GM23248 (cell line): ENCODE data around the gene CACNG1. TPM values are rescaled to one million over a fixed set of nuclear protein-coding genes. Genes with fewer than 3 reads are reported as not detected.
"Not testable (repeated sequence)": the region's sequence is repeated elsewhere in the genome, so short reads cannot be mapped to it uniquely, and the experiment has no call there.

Source experiments
- DNase-seq: peaks from one replicate; pipeline ENCODE4 v3.0.0-alpha.2; 2015
- H2AFZ ChIP-seq: fragments of 200-600 bp; sonication (generic); 2 replicates; pipeline ENCODE4 v1.6.1; 2016; ENCODE audit warnings: antibody characterized with exemption
- H3F3A ChIP-seq: fragments of 200-600 bp; sonication (generic); 2 replicates; pipeline ENCODE4 v1.6.1; 2016; ENCODE audit warnings: mild to moderate bottlenecking, antibody characterized with exemption, mixed run types; ENCODE audit not compliant: insufficient read depth
- H3K27ac ChIP-seq: fragments of 200-600 bp; sonication (generic); 2 replicates; pipeline ENCODE4 v1.5.1; 2016; ENCODE audit warnings: mild to moderate bottlenecking
- H3K27me3 ChIP-seq: fragments of 200-600 bp; sonication (generic); replicated peaks from 2 replicates; pipeline ENCODE4 v1.6.1; 2016; ENCODE audit warnings: mild to moderate bottlenecking; ENCODE audit not compliant: insufficient read depth
- H3K36me3 ChIP-seq: fragments of 200-600 bp; sonication (generic); 2 replicates; pipeline ENCODE4 v1.6.1; 2016; ENCODE audit warnings: low read depth, mild to moderate bottlenecking
- H3K4me1 ChIP-seq: fragments of 200-600 bp; sonication (generic); 2 replicates; pipeline ENCODE4 v1.6.1; 2016; ENCODE audit warnings: mild to moderate bottlenecking; ENCODE audit not compliant: insufficient read depth
- H3K4me2 ChIP-seq: fragments of 200-600 bp; sonication (generic); one replicate; pipeline ENCODE4 v1.6.1; 2016; ENCODE audit warnings: mild to moderate bottlenecking; ENCODE audit not compliant: unreplicated experiment
- H3K4me3 ChIP-seq: fragments of 200-600 bp; sonication (generic); 2 replicates; pipeline ENCODE4 v1.5.1; 2016; ENCODE audit warnings: mild to moderate bottlenecking
- H3K79me2 ChIP-seq: fragments of 200-600 bp; sonication (generic); 2 replicates; pipeline ENCODE4 v1.6.1; 2016; ENCODE audit warnings: mild to moderate bottlenecking; ENCODE audit not compliant: insufficient read depth
- H3K9ac ChIP-seq: fragments of 200-600 bp; sonication (generic); 2 replicates; pipeline ENCODE4 v1.6.1; 2016; ENCODE audit warnings: mild to moderate bottlenecking
- H3K9me2 ChIP-seq: fragments of 200-600 bp; sonication (generic); 2 replicates; pipeline ENCODE4 v1.6.1; 2016; ENCODE audit warnings: mixed run types, mild to moderate bottlenecking, moderate library complexity; ENCODE audit not compliant: insufficient read depth
- H3K9me3 ChIP-seq: fragments of 200-600 bp; sonication (generic); one replicate; pipeline ENCODE4 v1.6.1; 2017; ENCODE audit warnings: low read depth
- H4K20me1 ChIP-seq: fragments of 200-600 bp; sonication (generic); 2 replicates; pipeline ENCODE4 v1.6.0; 2016; ENCODE audit not compliant: insufficient read depth
- EZH2 ChIP-seq: fragments of 200-600 bp; sonication (generic); IDR thresholded peaks from 2 replicates; pipeline ENCODE4 v1.6.1; 2018; ENCODE audit warnings: antibody characterized with exemption, mild to moderate bottlenecking; ENCODE audit not compliant: insufficient read depth, poor library complexity, severe bottlenecking
- EZH2phosphoT487 ChIP-seq: fragments of 200-600 bp; sonication (generic); IDR thresholded peaks from 2 replicates; pipeline ENCODE4 v1.6.1; 2018; ENCODE audit warnings: antibody characterized with exemption, moderate library complexity, mild to moderate bottlenecking, low read depth; ENCODE audit not compliant: insufficient read depth
- WGBS, 2 experiments: methylation state at CpG; one replicate each; pipeline ENCODE4 v1.1.6; 2015 to 2017; ENCODE audit warnings: low lambda C conversion rate in 2 of 2, low coverage in 1 of 2; ENCODE audit errors: missing lambda C conversion rate in 2 of 2; 5-methylcytosine and 5-hydroxymethylcytosine counted together
- in situ Hi-C: fragments of 300-500 bp; cut with MboI; formaldehyde crosslinking; loops from 2 replicates; pipeline ENCODE4 v1.15.0; 2020
- polyA plus RNA-seq: library from polyadenylated mRNA; unstranded; fragments of >200 nt; fragmentation: Nextera tagmentation; extraction: Ambion mirVana; gene quantifications from 2 replicates; pipeline ENCODE4 v1.2.1, GENCODE V29; 2016
- total RNA-seq: library from RNA; depleted of rRNA; stranded (reverse); fragments of >200 nt; shearing (Covaris generic); gene quantifications from 2 replicates; pipeline ENCODE4 v1.2.3, GENCODE V29; 2014

Gene CACNG1
- total and polyA plus RNA-seq, 2 experiments from 2014 or later = not detected

DNA sequence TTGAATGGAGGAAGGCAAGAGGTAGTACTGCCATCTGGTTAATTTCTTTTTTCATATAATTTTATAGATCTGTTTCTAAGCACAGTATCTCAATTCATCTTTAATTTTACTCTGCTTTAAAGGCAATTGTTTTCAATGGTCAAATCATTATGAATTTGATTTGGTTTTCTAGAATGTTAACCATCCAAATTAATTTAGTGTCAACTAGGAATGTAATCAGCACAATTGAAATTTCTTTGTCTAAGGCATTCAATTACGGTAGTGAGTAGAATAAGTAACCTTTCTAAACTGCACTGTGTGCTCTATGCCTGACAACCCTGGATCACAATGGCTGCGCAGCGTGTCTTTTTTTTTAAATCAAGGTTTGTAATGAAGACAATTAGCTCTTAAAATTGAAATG is 44.3 kb downstream of the CACNG1 start:
- H3K36me3 ChIP-seq = peaks cover 8% of the 10 kb centered on the region; the same call in 1 of the 2 replicates
- no peak overlapping the region for H3K9ac ChIP-seq
- H3K9me2 ChIP-seq = no peaks in the 10 kb centered on the region
- TF ChIP-seq EZH2phosphoT487 (no peak), EZH2 (no peak)
- H2AFZ ChIP-seq = no peak overlapping the region
- no peaks in the 10 kb centered on the region for H3F3A ChIP-seq
- H4K20me1 ChIP-seq = peaks cover 5% of the 10 kb centered on the region; the same call in 1 of the 2 replicates
- no peaks in the 10 kb centered on the region for H3K4me1 ChIP-seq
- 97 to 99% methylated on average over 3 of the region's 3 CpGs for WGBS, 2 experiments
- H3K4me2 ChIP-seq = no peak overlapping the region
- no peak overlapping the region for H3K4me3 ChIP-seq
- H3K27ac ChIP-seq = no peak overlapping the region
- no peaks in the 10 kb centered on the region for H3K9me3 ChIP-seq
- DNase-seq = no peak
- in situ Hi-C loops = no loop called here
- H3K79me2 ChIP-seq = peaks cover 56% of the 10 kb centered on the region
- no peaks in the 10 kb centered on the region for H3K27me3 ChIP-seq

DNA sequence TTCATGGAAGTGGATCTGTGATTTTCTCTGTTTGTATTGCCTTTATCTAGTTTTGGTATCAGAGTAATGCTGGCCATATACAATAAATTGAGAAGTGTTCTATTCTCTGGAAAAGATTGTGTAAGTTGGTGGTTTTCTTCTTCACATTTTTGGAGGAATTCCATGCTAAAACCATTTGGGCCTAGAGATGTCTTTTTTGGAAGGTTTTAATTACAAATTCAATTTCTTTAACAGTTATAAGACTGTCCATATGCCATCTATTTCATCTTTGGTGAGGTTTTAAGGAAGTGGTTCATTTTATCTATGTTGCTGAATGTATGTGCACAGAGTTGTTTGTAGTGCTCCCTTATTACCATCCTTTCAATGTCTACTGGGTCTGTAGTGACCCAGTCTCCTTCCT is 46.0 kb downstream of the CACNG1 start:
- Histone ChIP-seq H3K27ac (no peak overlapping the region), H3K36me3 (peaks cover 4% of the 10 kb centered on the region; the same call in 1 of the 2 replicates), H3K4me2 (no peak overlapping the region), H2AFZ (no peak overlapping the region), H3K4me1 (peaks cover 3% of the 10 kb centered on the region; the same call in 1 of the 2 replicates), H3K79me2 (peaks cover 63% of the 10 kb centered on the region), H3K27me3 (no peaks in the 10 kb centered on the region), H3K4me3 (no peak overlapping the region), H4K20me1 (peaks cover 5% of the 10 kb centered on the region; the same call in 1 of the 2 replicates), H3K9me2 (no peaks in the 10 kb centered on the region), H3F3A (peaks cover 3% of the 10 kb centered on the region), H3K9me3 (no peaks in the 10 kb centered on the region), H3K9ac (no peak overlapping the region)
- in situ Hi-C loops = no loop called here
- DNase-seq = no peak
- TF ChIP-seq EZH2 (no peak), EZH2phosphoT487 (no peak)

DNA sequence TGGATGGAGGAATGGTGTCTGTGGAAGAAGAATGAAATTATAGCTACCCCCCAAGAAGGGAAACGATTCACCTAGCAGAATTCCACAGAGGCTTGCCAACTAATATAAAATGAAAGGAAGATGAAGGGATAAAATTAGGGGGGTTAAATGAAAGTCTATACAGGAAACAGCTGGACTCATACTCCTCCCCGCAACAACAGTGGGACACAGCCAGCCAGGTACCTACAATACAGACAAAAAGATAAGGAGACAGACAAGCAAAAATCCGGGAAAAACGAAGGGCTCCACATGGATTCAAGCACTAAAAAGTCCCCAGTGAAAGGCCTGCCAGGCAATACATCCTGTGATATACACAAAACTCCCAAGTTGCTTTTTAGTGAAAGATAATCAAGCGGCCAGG is 47.9 kb downstream of the CACNG1 start:
- peaks cover 75% of the 10 kb centered on the region for H3K79me2 ChIP-seq
- H3K9me3 ChIP-seq = no peaks in the 10 kb centered on the region
- no peak overlapping the region for H3K4me2 ChIP-seq
- peaks cover 11% of the 10 kb centered on the region for H3K4me1 ChIP-seq
- peaks cover 15% of the 10 kb centered on the region for H3F3A ChIP-seq
- no peaks in the 10 kb centered on the region for H3K36me3 ChIP-seq
- in situ Hi-C loops = no loop called here
- DNase-seq = no peak
- TF ChIP-seq EZH2phosphoT487 (no peak), EZH2 (no peak)
- no peaks in the 10 kb centered on the region for H3K9me2 ChIP-seq
- H3K9ac ChIP-seq = no peak overlapping the region
- WGBS, 2 experiments = 87 to 89% methylated on average over 5 of the region's 5 CpGs
- H3K4me3 ChIP-seq = no peak overlapping the region
- H4K20me1 ChIP-seq = peaks cover 8% of the 10 kb centered on the region
- H3K27ac ChIP-seq = no peak overlapping the region
- H3K27me3 ChIP-seq = no peaks in the 10 kb centered on the region
- no peak overlapping the region for H2AFZ ChIP-seq

DNA sequence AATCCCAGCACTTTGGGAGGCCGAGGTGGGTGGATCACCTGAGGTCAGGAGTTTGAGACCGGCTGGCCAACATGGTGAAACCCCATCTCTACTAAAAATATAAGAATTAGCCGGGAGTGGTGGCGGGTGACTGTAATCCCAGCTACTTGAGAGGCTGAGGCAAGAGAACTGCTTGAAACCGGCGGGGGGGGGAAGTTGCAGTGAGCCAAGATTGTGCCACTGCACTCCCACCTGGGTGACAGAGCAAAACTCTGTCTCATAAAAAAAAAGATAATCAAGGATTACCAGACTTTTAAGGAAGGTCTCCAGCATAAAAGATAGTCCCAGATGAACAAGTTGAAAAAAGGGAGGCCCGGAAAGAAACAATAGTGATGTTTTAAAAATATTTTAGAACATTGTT is 48.4 kb downstream of the CACNG1 start:
- Histone ChIP-seq H3K4me1 (peaks cover 11% of the 10 kb centered on the region), H3F3A (peaks cover 15% of the 10 kb centered on the region), H3K79me2 (peaks cover 75% of the 10 kb centered on the region), H4K20me1 (peaks cover 10% of the 10 kb centered on the region)
- H3K27ac ChIP-seq, H3K9me2 ChIP-seq, H3K9ac ChIP-seq, H3K36me3 ChIP-seq, H3K4me3 ChIP-seq, DNase-seq, H3K27me3 ChIP-seq, H3K4me2 ChIP-seq, H3K9me3 ChIP-seq, H2AFZ ChIP-seq, in situ Hi-C loops: not testable (repeated sequence)
- WGBS, 2 experiments = 92 to 96% methylated on average over 6 to 7 of the region's 7 CpGs

DNA sequence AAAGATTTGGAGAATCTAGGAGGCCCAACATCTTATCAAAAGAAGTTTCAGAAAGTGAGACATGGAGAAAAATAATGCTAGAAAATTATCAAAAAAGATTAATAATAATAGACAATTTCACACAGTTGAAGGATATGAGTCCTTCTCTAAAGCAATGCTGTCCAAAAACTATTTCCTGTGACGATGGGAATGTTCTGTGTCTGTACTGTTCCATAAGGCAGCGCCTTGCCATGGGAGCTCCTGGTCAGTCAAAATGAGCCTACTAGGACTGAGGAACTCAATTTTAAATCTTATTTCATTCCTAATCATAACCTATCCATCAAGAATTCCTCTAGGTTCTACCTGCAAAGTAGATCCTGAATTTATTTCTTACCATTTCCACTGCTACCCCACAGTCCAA is 49.0 kb downstream of the CACNG1 start:
- in situ Hi-C loops = no loop called here
- TF ChIP-seq EZH2phosphoT487 = no peak
- no peak for TF ChIP-seq EZH2
- Histone ChIP-seq H3K4me3 (no peak overlapping the region), H3K27ac (no peak overlapping the region), H3K79me2 (peaks cover 75% of the 10 kb centered on the region), H4K20me1 (peaks cover 13% of the 10 kb centered on the region), H3K4me1 (peaks cover 11% of the 10 kb centered on the region), H3K36me3 (no peaks in the 10 kb centered on the region), H3F3A (peaks cover 15% of the 10 kb centered on the region), H3K9me3 (no peaks in the 10 kb centered on the region), H3K9ac (no peak overlapping the region), H3K4me2 (no peak overlapping the region), H2AFZ (no peak overlapping the region), H3K9me2 (no peaks in the 10 kb centered on the region), H3K27me3 (no peaks in the 10 kb centered on the region)
- no peak for DNase-seq
- 81 to 83% methylated on average over 2 of the region's 2 CpGs for WGBS, 2 experiments

DNA sequence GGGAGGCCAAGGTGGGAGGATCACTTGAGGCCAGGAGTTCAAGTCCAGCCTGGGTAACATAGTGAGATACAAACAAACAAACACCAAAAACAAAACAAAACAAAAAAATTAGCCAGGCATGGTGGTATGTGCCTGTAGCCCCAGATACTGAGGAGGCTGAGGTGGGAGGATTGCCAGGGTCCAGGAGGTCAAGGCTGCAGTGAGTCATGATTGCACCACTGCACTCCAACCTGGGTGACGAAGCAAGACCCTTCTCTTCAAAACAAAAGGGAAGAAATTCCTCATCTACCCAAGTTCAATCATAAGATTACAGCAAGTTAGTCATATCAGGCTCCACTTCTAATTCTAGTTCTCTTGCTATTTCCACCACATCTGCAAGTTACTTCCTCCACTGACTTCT is 50.9 kb downstream of the CACNG1 start:
- H3K79me2 ChIP-seq = peaks cover 81% of the 10 kb centered on the region
- H3K9me2 ChIP-seq, H3K27me3 ChIP-seq, H3K36me3 ChIP-seq, H3K9ac ChIP-seq, H3K4me3 ChIP-seq, H2AFZ ChIP-seq, in situ Hi-C loops, H3K9me3 ChIP-seq: not testable (repeated sequence)
- peaks cover 15% of the 10 kb centered on the region for H3F3A ChIP-seq
- H3K27ac ChIP-seq = peak overlapping the region; percentile 65
- WGBS, 2 experiments = 14 to 17% methylated on average over 1 of the region's 1 CpG
- peaks cover 14% of the 10 kb centered on the region for H4K20me1 ChIP-seq
- peaks cover 11% of the 10 kb centered on the region for H3K4me1 ChIP-seq
- DNase-seq = peak; percentile 64
- H3K4me2 ChIP-seq = peak overlapping the region; percentile 22
